ENCODE results near the gene LTA. TPM values are rescaled to one million over a fixed set of nuclear protein-coding genes. Genes with fewer than 3 reads are reported as not detected.
A peak's percentile ranks its signal among the peaks of the same experiment; 100 is the strongest.

Gene LTA
- total RNA-seq, 2 experiments from 2014 or later, result 0.98 to 4.1 TPM

- DNase-seq (ENCODE audit: low spot score), result peak; percentile 66
- intact Hi-C loops (cut with micrococcal nuclease; ENCODE audit: unreplicated experiment), result no loop called here
- Histone ChIP-seq H2AFZ (ENCODE audit: low read length) (peak overlapping the region; percentile 57), H3K4me3 (ENCODE audit: low read depth, low read length, poor library complexity, severe bottlenecking) (peak overlapping the region; percentile 69), H3K36me3 (ENCODE audit: insufficient read depth, low read length) (peaks cover 13% of the 10 kb centered on the region; the same call in 1 of the 2 replicates), H3K79me2 (ENCODE audit: insufficient read depth, low read depth, low read length) (peaks cover 14% of the 10 kb centered on the region; the same call in 1 of the 2 replicates), H3K9me3 (ENCODE audit: low read length) (no peaks in the 10 kb centered on the region), H3K4me1 (ENCODE audit: insufficient read depth, low read length, poor library complexity, severe bottlenecking) (peaks cover 84% of the 10 kb centered on the region), H3K9me2 (ENCODE audit: insufficient read depth, low read length) (no peaks in the 10 kb centered on the region), H3K4me2 (ENCODE audit: low read length) (peak overlapping the region; percentile 86), H3K27ac (ENCODE audit: low read depth, low read length, poor library complexity, severe bottlenecking) (peak overlapping the region; percentile 42), H4K20me1 (ENCODE audit: insufficient read depth, low read length) (no peaks in the 10 kb centered on the region)
- ChIA-PET POLR2A (interaction anchor here (0.7 to 2.1 kb wide), 13 partner anchors 8 to 460 kb away, joined by 3 to 10 read pairs (median 5); partner anchors contain the start of genes NCR3 and NFKBIL1), CTCF (ENCODE audit: unreplicated experiment) (interaction anchor here (1.7 to 1.8 kb wide), 2 partner anchors 11 to 22 kb away, joined by 5 read pairs; partner anchors contain the start of gene LST1)
- BruUV-seq (replicated peaks), result TSS peak; percentile 60
- TF ChIP-seq CTCF (conservative IDR thresholded peaks at IDR 0.05; ENCODE audit: low read length) (no peak), EZH2phosphoT487 (IDR thresholded peaks at IDR 0.05; ENCODE audit: borderline replicate concordance, low read depth, low read length) (no peak)
Observed at GRCh38 chr6:31575952-31576685, 4.0 kb downstream of the LTA start.

DNA sequence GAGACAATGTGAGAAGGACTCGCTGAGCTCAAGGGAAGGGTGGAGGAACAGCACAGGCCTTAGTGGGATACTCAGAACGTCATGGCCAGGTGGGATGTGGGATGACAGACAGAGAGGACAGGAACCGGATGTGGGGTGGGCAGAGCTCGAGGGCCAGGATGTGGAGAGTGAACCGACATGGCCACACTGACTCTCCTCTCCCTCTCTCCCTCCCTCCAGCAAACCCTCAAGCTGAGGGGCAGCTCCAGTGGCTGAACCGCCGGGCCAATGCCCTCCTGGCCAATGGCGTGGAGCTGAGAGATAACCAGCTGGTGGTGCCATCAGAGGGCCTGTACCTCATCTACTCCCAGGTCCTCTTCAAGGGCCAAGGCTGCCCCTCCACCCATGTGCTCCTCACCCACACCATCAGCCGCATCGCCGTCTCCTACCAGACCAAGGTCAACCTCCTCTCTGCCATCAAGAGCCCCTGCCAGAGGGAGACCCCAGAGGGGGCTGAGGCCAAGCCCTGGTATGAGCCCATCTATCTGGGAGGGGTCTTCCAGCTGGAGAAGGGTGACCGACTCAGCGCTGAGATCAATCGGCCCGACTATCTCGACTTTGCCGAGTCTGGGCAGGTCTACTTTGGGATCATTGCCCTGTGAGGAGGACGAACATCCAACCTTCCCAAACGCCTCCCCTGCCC is 4.9 kb downstream of the LTA start:
- Histone ChIP-seq H3K36me3 (ENCODE audit: insufficient read depth, low read length) (peaks cover 13% of the 10 kb centered on the region; the same call in 1 of the 2 replicates), H3K4me2 (ENCODE audit: low read length) (peak overlapping the region; percentile 86), H3K79me2 (ENCODE audit: insufficient read depth, low read depth, low read length) (peaks cover 15% of the 10 kb centered on the region; the same call in 1 of the 2 replicates), H3K9me2 (ENCODE audit: insufficient read depth, low read length) (no peaks in the 10 kb centered on the region), H2AFZ (ENCODE audit: low read length) (no peak overlapping the region), H3K4me3 (ENCODE audit: low read depth, low read length, poor library complexity, severe bottlenecking) (peak overlapping the region; percentile 69), H3K27ac (ENCODE audit: low read depth, low read length, poor library complexity, severe bottlenecking) (peak overlapping the region; percentile 42), H3K4me1 (ENCODE audit: insufficient read depth, low read length, poor library complexity, severe bottlenecking) (peaks cover 79% of the 10 kb centered on the region), H3K9me3 (ENCODE audit: low read length) (no peaks in the 10 kb centered on the region), H4K20me1 (ENCODE audit: insufficient read depth, low read length) (no peaks in the 10 kb centered on the region)
- BruUV-seq (replicated peaks), result no TSS peak
- CTCF ChIA-PET (ENCODE audit: unreplicated experiment), result interaction anchor here (0.8 to 1.8 kb wide), 3 partner anchors 10 to 31 kb away, joined by 5 to 7 read pairs (median 5); partner anchors contain the start of genes ATP6V1G2 and LST1
- TF ChIP-seq EZH2phosphoT487 (IDR thresholded peaks at IDR 0.05; ENCODE audit: borderline replicate concordance, low read depth, low read length), result no peak
- TF ChIP-seq CTCF (conservative IDR thresholded peaks at IDR 0.05; ENCODE audit: low read length), result no peak
- intact Hi-C loops (cut with micrococcal nuclease; ENCODE audit: unreplicated experiment), result no loop called here
- POLR2A ChIA-PET, result interaction anchor here (0.9 to 1.9 kb wide), 8 partner anchors 14 to 82 kb away, joined by 3 to 10 read pairs (median 4); partner anchors contain the start of genes DDX39B, NCR3 and NFKBIL1
- DNase-seq (ENCODE audit: low spot score), result no peak
